ENCODE measurements around the gene GMFB.

GRCh38 chr14:54475187-54475899, 13.4 kb downstream of the GMFB start:
- no peak for TF ChIP-seq POLR2A (IDR thresholded peaks at IDR 0.05)
- no peak for TF ChIP-seq CTCF (IDR thresholded peaks at IDR 0.05)
